SK-N-SH (cell line): ENCODE data around the gene SHB. TPM values are rescaled to one million over a fixed set of nuclear protein-coding genes. Genes with fewer than 3 reads are reported as not detected.

ENCODE experiments used
- CTCF ChIA-PET: fragments of 300-600, 350-600 bp; formaldehyde crosslinking; extraction: SDS; loops from one replicate; lab custom pipeline; 2021; lab: Yijun Ruan, JAX
- POLR2A ChIA-PET: fragments of 350-600 bp; sonication (Branson Sonifier 250); formaldehyde crosslinking; extraction: SDS; loops from one replicate; lab custom pipeline; 2020; ENCODE audit warnings: antibody characterized with exemption, inconsistent platforms; lab: Yijun Ruan, JAX
- DNase-seq: peaks from one replicate; pipeline ENCODE4 v3.0.0; 2012
- H2AFZ ChIP-seq: fragments of 200-600 bp; sonication (generic); 2 replicates; pipeline ENCODE4 v1.8.1; 2016; ENCODE audit warnings: antibody characterized with exemption, mild to moderate bottlenecking, low read depth
- H3F3A ChIP-seq: fragments of 200-600 bp; sonication (generic); replicated peaks from 2 replicates; pipeline ENCODE3; 2016; ENCODE audit warnings: antibody characterized with exemption, mild to moderate bottlenecking; ENCODE audit not compliant: insufficient read depth
- H3K27ac ChIP-seq, 2 experiments: fragments of 200-500 bp in 1 of 2; fragments of 200-600 bp in 1 of 2; sonication (Bioruptor generic) in 1 of 2; sonication (generic), shearing (Covaris generic) in 1 of 2; 2 replicates each; pipeline versions ENCODE4 v1.5.1 to v1.6.1; 2014 to 2016; ENCODE audit warnings: low read depth in 2 of 2, inconsistent platforms in 1 of 2, low read length in 1 of 2, mild to moderate bottlenecking in 1 of 2, mixed read lengths in 1 of 2
- H3K27me3 ChIP-seq: fragments of 200-600 bp; sonication (generic), shearing (Covaris generic); 2 replicates; pipeline ENCODE4 v1.6.1; 2016; ENCODE audit warnings: mixed run types; ENCODE audit not compliant: insufficient read depth
- H3K36me3 ChIP-seq, 2 experiments: fragments of 200-500 bp in 1 of 2; fragments of 200-600 bp in 1 of 2; sonication (Bioruptor generic) in 1 of 2; sonication (generic) in 1 of 2; replicated peaks in 1 of 2; 2 replicates each; pipeline versions ENCODE3 to v1.5.1; 2014 to 2016; ENCODE audit warnings: low read length in 1 of 2, mild to moderate bottlenecking in 1 of 2; ENCODE audit not compliant: insufficient read depth in 2 of 2, control insufficient read depth in 1 of 2
- H3K4me1 ChIP-seq, 2 experiments: fragments of 200-500 bp in 1 of 2; fragments of 200-600 bp in 1 of 2; sonication (Bioruptor generic) in 1 of 2; sonication (generic), shearing (Covaris generic) in 1 of 2; 2 replicates each; pipeline versions ENCODE4 v1.5.1 to v1.6.1; 2014 to 2016; ENCODE audit warnings: low read depth in 1 of 2, low read length in 1 of 2, mixed run types in 1 of 2; ENCODE audit not compliant: insufficient read depth in 2 of 2, control insufficient read depth in 1 of 2
- H3K4me2 ChIP-seq: fragments of 200-600 bp; sonication (generic), shearing (Covaris generic); 2 replicates; pipeline ENCODE4 v1.6.1; 2017; ENCODE audit warnings: mixed run types
- H3K4me3 ChIP-seq, 2 experiments: fragments of 200-500 bp in 1 of 2; fragments of 200-600 bp in 1 of 2; sonication (Bioruptor generic) in 1 of 2; sonication (generic), shearing (Covaris generic) in 1 of 2; 2 replicates each; pipeline versions ENCODE4 v1.5.1 to v1.8.1; 2014 to 2016; ENCODE audit warnings: low read depth in 2 of 2, inconsistent platforms in 1 of 2, low read length in 1 of 2, mild to moderate bottlenecking in 1 of 2, mixed read lengths in 1 of 2, moderate library complexity in 1 of 2
- H3K79me2 ChIP-seq: fragments of 200-600 bp; sonication (generic); 2 replicates; pipeline ENCODE4 v1.8.1; 2017; ENCODE audit warnings: mild to moderate bottlenecking; ENCODE audit not compliant: insufficient read depth
- H3K9ac ChIP-seq: fragments of 200-600 bp; sonication (generic); 2 replicates; pipeline ENCODE4 v1.6.1; 2017; ENCODE audit warnings: mixed run types
- H3K9me2 ChIP-seq: fragments of 200-600 bp; sonication (generic); 2 replicates; pipeline ENCODE4 v1.6.1; 2017; ENCODE audit warnings: mixed run types
- H3K9me3 ChIP-seq: fragments of 200-600 bp; sonication (generic); 2 replicates; pipeline ENCODE4 v1.6.1; 2017; ENCODE audit warnings: mixed run types, mild to moderate bottlenecking, moderate library complexity
- H4K20me1 ChIP-seq: fragments of 200-600 bp; sonication (generic); 2 replicates; pipeline ENCODE4 v1.6.1; 2017; ENCODE audit warnings: mild to moderate bottlenecking, mixed run types; ENCODE audit not compliant: insufficient read depth
- CHD2 ChIP-seq: fragments of 150-350 bp; IDR thresholded peaks from 2 replicates; pipeline ENCODE4 v1.6.1; 2018; ENCODE audit warnings: low read length; ENCODE audit not compliant: partially characterized antibody
- EP300 ChIP-seq, 2 experiments: IDR thresholded peaks; 2 replicates each; pipeline versions ENCODE4 v1.4.0 to v1.6.1; 2012; ENCODE audit warnings: borderline replicate concordance in 1 of 2, low read depth in 1 of 2, low read length in 1 of 2
- FOSL2 ChIP-seq: IDR thresholded peaks from 2 replicates; pipeline ENCODE4 v1.4.0; 2012; ENCODE audit warnings: low read depth, mild to moderate bottlenecking, moderate library complexity, borderline replicate concordance
- FOXM1 ChIP-seq: IDR thresholded peaks from 2 replicates; pipeline ENCODE4 v1.4.0; 2012; ENCODE audit warnings: low read depth, mild to moderate bottlenecking
- MXI1 ChIP-seq: IDR thresholded peaks from 2 replicates; pipeline ENCODE4 v1.6.1; 2012; ENCODE audit warnings: mild to moderate bottlenecking, low read depth, low read length, improper control_type of control experiment
- NFIC ChIP-seq: IDR thresholded peaks from 2 replicates; pipeline ENCODE4 v1.4.0; 2012; ENCODE audit warnings: borderline replicate concordance
- POLR2AphosphoS5 ChIP-seq: IDR thresholded peaks from 2 replicates; pipeline ENCODE4 v1.6.1; 2012; ENCODE audit warnings: low read depth, low read length
- RCOR1 ChIP-seq: fragments of 150-350 bp; IDR thresholded peaks from 2 replicates; pipeline ENCODE4 v1.6.1; 2017; ENCODE audit warnings: antibody characterized with exemption, low read length
- RFX5 ChIP-seq: IDR thresholded peaks from 2 replicates; pipeline ENCODE4 v1.6.1; 2012; ENCODE audit warnings: mild to moderate bottlenecking, improper control_type of control experiment, low read length
- RXRA ChIP-seq: IDR thresholded peaks from 2 replicates; pipeline ENCODE4 v1.4.0; 2012; ENCODE audit warnings: low read depth, mild to moderate bottlenecking, borderline replicate concordance
- SIN3A ChIP-seq: IDR thresholded peaks from 2 replicates; pipeline ENCODE4 v1.6.1; 2012; ENCODE audit warnings: low read depth, mild to moderate bottlenecking, low read length, moderate library complexity, borderline replicate concordance
- SMC3 ChIP-seq: IDR thresholded peaks from 2 replicates; pipeline ENCODE4 v1.6.1; 2012; ENCODE audit warnings: low read depth, low read length, improper control_type of control experiment
- TAF1 ChIP-seq: IDR thresholded peaks from 2 replicates; pipeline ENCODE4 v1.6.1; 2012; ENCODE audit warnings: low read depth, mild to moderate bottlenecking, low read length, moderate library complexity, borderline replicate concordance
- TCF12 ChIP-seq: IDR thresholded peaks from 2 replicates; pipeline ENCODE4 v1.4.0; 2012
- YY1 ChIP-seq: IDR thresholded peaks from 2 replicates; pipeline ENCODE4 v1.4.0; 2012; ENCODE audit warnings: low read depth, mild to moderate bottlenecking
- WGBS: methylation state at CpG from one replicate; pipeline ENCODE4 v1.1.6; 2017; ENCODE audit warnings: low lambda C conversion rate; 5-methylcytosine and 5-hydroxymethylcytosine counted together
- polyA plus RNA-seq, 3 experiments: library from polyadenylated mRNA; depleted of rRNA; stranded (reverse); fragments of >200 nt; gene quantifications; 2 replicates each; pipeline ENCODE4 v1.2.3, GENCODE V29; 2012
- TF ChIP-seq, protein P1 (sequence below): IDR thresholded peaks from 2 replicates; pipeline ENCODE4 v1.4.0; 2012; ENCODE audit warnings: low read depth
- TF ChIP-seq, protein P2 (sequence below): IDR thresholded peaks from 2 replicates; pipeline ENCODE4 v1.4.0; 2012; ENCODE audit warnings: low read depth, borderline replicate concordance
- TF ChIP-seq, protein P3 (sequence below): IDR thresholded peaks from 2 replicates; pipeline ENCODE4; 2012
- TF ChIP-seq, protein P4 (sequence below): IDR thresholded peaks from 2 replicates; pipeline ENCODE4 v1.6.1; 2012; ENCODE audit warnings: mild to moderate bottlenecking, low read depth, low read length, moderate library complexity

The SHB gene
- polyA plus RNA-seq, 1 of the 3 experiments (the other 2 are of a cell fraction): 26.0 TPM

DNA sequence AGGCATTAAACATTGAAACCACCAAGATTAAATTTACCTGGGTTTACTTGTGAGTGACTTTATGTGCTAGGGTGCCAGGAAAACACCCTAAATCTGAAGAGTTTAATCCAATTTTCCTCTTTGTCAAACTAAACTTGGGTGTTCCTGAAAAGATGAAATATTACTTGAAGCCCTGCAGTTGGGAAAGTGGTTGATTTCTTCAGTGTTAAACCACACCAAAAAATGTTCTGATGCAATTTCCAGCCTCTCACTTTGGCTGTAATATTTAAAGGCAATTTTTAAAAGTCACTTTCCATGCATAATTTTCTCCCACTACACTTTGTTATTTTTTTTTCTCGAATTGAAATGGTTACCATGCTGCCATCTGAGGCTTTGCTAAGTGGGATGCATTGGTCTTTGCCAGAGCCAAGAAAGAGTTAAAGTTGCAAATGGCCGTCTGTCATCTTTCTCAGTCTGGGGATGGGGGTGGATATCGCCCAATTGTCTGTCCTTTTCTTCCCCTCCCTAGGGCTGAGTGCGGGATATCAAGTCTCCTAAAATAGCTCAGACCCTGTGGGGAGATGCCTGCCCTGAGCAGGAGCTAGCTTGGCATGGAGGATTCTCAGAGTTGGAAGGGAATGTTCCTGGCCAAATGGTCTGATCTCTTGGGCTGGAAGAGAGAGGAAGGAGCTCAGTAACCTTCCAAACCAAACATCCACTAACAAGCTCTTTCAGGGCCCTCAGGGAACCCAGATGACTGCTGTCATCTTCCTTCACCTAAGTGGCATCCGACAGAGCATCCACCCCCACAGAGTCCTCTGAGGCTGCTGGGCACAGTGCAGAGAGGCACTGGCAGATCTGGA lies 13.6 kb upstream of the SHB start:
- TF ChIP-seq EP300 (IDR thresholded peaks at IDR 0.05; ENCODE audit: borderline replicate concordance in 1 of 2, low read depth in 1 of 2, low read length in 1 of 2) (no peak), TAF1 (no peak), NFIC (no peak), SMC3 (no peak), YY1 (no peak), MXI1 (no peak), SIN3A (no peak), TCF12 (no peak), FOSL2 (no peak), FOXM1 (no peak), CHD2 (no peak), RXRA (no peak), POLR2AphosphoS5 (no peak), RFX5 (no peak), RCOR1 (no peak)
- TF ChIP-seq, protein P1, sequence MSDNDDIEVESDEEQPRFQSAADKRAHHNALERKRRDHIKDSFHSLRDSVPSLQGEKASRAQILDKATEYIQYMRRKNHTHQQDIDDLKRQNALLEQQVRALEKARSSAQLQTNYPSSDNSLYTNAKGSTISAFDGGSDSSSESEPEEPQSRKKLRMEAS: no peak
- TF ChIP-seq, protein P2, sequence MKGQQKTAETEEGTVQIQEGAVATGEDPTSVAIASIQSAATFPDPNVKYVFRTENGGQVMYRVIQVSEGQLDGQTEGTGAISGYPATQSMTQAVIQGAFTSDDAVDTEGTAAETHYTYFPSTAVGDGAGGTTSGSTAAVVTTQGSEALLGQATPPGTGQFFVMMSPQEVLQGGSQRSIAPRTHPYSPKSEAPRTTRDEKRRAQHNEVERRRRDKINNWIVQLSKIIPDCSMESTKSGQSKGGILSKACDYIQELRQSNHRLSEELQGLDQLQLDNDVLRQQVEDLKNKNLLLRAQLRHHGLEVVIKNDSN: no peak
- TF ChIP-seq, protein P3, sequence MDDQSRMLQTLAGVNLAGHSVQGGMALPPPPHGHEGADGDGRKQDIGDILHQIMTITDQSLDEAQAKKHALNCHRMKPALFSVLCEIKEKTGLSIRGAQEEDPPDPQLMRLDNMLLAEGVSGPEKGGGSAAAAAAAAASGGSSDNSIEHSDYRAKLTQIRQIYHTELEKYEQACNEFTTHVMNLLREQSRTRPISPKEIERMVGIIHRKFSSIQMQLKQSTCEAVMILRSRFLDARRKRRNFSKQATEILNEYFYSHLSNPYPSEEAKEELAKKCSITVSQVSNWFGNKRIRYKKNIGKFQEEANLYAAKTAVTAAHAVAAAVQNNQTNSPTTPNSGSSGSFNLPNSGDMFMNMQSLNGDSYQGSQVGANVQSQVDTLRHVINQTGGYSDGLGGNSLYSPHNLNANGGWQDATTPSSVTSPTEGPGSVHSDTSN: no peak
- TF ChIP-seq, protein P4, sequence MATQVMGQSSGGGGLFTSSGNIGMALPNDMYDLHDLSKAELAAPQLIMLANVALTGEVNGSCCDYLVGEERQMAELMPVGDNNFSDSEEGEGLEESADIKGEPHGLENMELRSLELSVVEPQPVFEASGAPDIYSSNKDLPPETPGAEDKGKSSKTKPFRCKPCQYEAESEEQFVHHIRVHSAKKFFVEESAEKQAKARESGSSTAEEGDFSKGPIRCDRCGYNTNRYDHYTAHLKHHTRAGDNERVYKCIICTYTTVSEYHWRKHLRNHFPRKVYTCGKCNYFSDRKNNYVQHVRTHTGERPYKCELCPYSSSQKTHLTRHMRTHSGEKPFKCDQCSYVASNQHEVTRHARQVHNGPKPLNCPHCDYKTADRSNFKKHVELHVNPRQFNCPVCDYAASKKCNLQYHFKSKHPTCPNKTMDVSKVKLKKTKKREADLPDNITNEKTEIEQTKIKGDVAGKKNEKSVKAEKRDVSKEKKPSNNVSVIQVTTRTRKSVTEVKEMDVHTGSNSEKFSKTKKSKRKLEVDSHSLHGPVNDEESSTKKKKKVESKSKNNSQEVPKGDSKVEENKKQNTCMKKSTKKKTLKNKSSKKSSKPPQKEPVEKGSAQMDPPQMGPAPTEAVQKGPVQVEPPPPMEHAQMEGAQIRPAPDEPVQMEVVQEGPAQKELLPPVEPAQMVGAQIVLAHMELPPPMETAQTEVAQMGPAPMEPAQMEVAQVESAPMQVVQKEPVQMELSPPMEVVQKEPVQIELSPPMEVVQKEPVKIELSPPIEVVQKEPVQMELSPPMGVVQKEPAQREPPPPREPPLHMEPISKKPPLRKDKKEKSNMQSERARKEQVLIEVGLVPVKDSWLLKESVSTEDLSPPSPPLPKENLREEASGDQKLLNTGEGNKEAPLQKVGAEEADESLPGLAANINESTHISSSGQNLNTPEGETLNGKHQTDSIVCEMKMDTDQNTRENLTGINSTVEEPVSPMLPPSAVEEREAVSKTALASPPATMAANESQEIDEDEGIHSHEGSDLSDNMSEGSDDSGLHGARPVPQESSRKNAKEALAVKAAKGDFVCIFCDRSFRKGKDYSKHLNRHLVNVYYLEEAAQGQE: no peak
- Histone ChIP-seq H3K4me2 (no peak overlapping the region), H2AFZ (no peak overlapping the region), H4K20me1 (no peaks in the 10 kb centered on the region), H3K9ac (no peak overlapping the region), H3K27ac (no peak overlapping the region), H3K36me3 (no peaks in the 10 kb centered on the region), H3K9me3 (no peaks in the 10 kb centered on the region), H3K27me3 (no peaks in the 10 kb centered on the region), H3F3A (peaks cover 4% of the 10 kb centered on the region), H3K9me2 (no peaks in the 10 kb centered on the region), H3K4me1 (peaks cover 7 to 19% of the 10 kb centered on the region in 2 experiments; a peak in 3 of 4 replicates), H3K4me3 (no peak overlapping the region), H3K79me2 (no peaks in the 10 kb centered on the region)
- CTCF ChIA-PET: interaction anchor here (0.7 to 2.0 kb wide), 3 partner anchors 78 to 279 kb away, joined by 3 to 8 read pairs (median 3); no protein-coding TSS in a partner anchor
- POLR2A ChIA-PET: no interaction called here
- WGBS: 73% methylated on average over 5 of the region's 5 CpGs
- no peak for DNase-seq
